NCI-H2029 treated with DMSO at 0.1 percent for 48 hours (cell line): Measurements from ENCODE around the gene FBXO9.

ENCODE experiments used
- DNase-seq: peaks from one replicate; lab custom pipeline; 2025; lab: John Stamatoyannopoulos, UW

The FBXO9 gene

DNA sequence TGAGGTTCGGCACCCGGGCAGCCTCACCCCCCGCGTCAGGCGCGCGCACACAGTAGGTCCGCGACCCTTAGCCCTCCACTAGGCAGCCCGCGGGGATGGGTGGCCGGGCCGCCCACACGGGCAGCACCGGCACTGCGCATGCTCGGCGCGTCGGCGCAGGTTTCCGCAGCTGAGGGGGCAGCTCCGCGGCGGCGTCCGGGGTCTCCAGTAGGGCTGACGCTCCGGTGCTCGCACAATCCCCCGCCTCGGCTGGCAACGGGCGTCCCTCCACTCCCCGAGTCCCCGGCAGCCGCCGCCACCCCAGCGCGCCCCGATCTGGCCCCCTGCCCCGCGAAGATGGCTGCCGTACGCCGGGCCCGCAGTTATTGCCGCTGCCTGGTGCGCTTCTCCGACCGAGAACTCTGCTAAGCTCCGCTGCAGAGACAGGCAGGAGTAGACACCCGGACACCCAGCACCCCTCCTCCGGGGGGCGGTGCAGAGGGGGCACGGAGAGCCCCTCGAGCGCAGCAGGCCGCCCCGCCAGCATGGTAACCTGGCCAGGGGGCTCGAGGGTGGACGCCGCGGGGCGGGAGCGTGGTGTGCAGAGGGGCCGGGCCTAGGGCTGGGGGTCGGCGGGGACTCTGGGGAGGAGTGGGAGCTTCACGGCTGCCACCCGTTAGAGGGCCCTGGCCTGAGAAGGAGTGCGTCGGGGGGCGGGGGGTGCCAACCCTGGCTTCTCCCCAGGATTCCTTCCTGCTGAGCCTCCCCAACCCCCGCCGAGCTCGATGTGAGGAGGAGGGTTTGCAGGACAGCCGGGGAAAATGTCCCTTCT is at the start of gene FBXO9:
TSS of gene FBXO9 (plus strand) at position 139 of the 811 bp plus-strand sequence. CDS start at position 525, 386 bp downstream.
- no peak for DNase-seq

DNA sequence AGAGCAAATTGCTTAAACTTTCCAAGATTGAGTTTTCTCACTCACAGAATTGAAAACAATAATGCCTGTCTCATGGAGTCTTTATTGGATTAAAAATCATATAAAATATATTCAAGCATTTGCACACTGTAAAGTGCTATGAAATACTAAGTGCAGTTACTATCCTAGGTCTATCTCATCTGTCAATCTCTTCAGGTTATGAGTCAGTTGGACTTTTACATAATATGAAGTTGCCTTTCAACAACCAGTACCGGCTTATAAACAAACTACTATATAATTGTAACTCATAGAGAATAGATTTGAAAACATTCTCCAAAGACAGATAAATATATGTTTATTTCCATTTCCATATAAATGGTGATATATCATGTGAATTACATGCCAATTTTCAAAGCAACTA is 49.7 kb upstream of the FBXO9 start:
- DNase-seq: no peak

DNA sequence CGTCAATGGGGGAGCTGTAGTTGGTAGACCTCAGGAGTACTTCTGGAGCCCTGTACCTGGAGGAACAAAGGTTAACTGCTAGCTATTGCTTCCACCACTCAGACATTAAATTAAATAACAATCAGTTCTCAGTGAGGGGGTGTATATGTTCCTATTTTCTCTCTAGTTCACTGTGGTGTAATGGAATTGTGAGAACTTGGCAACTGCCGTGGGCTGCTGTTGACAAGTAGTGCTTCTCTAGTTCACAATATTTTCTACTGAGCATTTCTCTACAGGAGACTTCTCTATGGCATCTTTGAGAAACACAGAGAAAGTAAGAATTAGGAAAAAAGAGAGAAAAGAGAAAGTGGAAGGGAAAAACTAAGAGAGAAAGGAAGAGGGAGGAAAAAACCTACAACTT is 46.8 kb upstream of the FBXO9 start:
- DNase-seq: no peak

DNA sequence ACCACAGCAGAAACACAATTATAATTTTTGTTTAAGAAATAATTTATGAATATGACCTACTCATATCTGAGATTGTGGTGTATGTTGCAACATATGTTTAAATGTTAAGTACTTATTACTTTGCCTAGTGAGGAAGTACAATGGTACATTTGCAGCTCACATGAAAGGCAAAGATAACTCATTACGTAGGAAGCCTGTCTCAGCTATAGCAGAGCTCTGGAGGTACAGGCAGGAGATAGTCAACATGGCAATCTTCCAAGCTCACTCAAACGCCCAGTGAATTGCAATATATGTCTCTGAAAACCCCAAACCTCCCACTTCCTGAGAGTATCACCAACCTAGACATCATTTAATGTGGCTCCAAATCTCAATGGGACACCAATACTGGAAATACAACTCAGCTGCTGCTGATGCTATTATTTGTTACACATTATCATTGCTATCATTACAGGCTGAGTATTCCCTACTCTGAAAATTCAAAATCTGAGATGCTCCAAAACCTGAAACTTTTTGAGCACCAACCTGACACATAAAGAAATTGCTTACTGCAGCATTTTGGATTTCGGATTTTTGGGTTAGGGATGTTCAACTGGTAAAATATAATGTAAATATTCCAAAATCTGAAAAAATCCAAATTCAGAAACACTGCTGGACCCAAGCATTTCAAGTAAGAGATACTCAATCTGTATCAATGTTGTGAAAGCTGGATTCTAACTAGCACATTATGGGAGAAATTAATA is 45.0 kb upstream of the FBXO9 start:
- DNase-seq: no peak

DNA sequence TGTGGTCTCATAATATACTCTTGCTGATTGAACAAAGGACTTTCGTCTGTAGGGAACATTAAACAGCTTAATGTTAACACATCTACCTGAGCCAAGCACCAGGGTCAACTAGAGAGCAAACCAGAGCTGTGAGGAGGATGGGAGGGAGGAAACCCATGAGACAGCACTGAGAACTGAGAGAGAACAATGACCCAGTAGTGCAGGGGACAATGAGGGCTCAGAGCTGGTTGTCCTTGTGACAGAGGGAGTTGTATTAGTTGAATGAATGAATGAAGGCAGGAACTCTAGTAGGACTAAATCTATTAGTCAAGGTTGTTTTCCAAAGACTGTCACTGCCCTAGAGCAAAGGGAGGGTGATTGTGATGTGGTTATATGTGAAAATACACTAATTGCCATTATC is 41.9 kb upstream of the FBXO9 start:
- no peak for DNase-seq

DNA sequence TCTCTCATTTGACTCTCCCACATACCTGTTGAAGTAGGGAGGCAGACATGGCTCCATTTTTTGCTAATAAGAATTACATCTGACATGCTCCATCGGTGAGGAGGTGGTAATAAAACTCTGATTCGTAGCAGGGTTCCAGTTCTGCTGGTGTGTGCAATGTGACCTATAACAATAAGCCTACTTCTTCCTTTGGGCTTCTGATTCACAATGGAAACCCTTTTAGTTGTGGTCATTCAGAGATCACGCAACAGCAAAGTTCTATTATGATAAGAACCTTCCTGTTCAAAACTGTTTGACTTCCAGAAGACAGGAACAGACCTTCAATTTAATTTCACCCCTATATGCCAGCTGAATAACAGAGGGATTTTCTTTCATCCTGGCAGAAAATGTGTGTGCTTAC is 38.7 kb upstream of the FBXO9 start:
- DNase-seq: no peak

DNA sequence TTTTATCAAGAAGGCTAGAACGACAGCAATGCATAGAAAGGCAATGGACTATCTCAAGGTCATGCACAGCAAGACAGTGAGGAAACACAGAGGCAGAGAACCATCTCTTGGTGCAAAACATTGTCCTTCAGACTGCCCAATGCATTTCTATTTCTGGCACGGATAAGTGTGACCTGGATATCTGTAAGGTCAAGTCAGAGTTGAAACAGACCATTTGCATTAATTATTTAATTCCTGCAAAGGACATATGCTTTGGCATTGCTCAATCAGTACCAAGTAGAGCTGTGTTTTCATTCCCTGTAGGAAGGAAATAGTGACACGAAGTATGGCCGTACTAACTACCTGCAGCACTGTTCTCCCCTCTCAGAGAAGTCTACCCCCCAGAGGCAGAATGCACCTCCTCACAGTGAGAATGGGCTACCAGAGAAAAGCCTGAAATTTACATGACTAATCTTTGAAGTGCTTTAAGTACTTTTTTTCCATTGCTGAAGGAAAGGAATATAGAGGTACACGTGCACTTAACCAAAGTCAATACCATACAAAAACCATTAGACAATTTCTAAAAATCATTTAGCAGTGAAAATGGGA is 38.0 kb upstream of the FBXO9 start:
- no peak for DNase-seq

DNA sequence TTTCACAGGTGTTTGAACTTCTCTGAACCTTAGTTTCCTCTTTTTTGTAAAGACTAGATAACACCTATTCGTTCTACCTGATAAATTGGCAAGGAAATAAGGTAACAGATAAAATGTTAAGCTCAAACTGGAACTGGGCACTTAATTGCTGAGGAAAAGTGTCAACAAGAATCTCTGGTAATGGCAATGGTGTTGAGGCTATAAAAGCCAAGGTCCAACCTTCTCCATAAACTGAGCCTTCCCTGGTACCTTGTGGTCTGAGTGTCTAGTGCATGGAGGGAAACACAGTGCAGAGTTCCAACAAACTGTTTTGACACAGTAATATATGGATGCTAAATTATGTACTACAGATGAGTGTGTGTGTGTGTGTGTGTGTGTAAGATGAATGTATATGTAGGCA is 36.7 kb upstream of the FBXO9 start:
- DNase-seq: no peak

DNA sequence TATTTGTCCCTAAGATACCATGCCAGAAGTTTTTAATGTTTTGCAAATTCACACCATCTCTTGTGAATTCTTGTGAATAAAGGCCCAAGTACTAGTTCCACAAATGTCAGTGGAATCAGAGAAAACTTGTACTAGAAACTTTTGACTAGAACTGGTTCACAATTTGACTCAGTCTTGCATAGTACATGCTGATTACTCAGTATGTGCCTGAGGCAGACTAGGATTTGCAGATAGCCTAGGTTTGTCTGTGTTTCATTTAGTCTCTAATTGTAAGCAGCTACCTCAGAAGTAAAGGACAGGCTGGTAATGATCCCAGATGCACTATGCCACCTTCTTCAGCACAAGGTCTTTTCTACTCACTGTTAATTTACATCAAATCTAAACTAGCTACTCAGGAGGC is 35.9 kb upstream of the FBXO9 start:
- no peak for DNase-seq

DNA sequence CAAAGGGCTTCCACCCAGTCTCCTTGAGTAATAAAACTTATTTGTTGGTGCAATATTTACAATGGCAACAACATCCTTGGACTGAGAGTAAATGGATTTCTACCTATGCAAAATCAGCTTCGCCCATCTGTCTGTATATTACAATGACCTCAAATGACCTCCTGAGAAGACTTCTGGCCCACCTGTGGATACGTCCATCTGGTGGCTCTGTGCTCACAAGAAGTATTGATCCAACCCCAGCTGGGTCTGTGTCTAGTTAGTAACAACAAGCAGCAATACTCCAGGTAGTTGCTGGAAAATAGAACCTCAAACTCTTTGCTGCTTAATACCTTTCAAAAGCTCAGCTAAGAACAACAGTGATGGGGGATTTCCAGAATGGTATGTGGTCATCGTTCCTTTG is 35.4 kb upstream of the FBXO9 start:
- DNase-seq: no peak

DNA sequence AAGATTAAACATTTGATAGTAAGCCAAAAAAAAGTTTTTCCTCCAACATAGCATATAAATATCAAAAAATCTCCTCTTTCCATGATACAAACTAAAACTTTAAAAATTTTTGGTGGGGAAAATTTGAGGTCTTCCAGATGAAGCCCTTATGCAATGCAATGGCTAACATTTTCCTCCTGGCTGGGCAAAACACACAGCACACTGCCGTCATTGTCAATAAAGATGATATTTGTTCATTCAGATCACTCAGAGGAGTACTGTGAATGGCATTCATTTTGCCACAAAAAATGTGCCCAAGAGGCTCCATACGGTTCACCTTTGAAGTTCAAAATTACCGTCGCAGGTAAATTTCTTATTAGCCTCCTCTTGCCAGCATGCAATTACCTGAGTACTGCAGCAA is 33.9 kb upstream of the FBXO9 start:
- no peak for DNase-seq

DNA sequence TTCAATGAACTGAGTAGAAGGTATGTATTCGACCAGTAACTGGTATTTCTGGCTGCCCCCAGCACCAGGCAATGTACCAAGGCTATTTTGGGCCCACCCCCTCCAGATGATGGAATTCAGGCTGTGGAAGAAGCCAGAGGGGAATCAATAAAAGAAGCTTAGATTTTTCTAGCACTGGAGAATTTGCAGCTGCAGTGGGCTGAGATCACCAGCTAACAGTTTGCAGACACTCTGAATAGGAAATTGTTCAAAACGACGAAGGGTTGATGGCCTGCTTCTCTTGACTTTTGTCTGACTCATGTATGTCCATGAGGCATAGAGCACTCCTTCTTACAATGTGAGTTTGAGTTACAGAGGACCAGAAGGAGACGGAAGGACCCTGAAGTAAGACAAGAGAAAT is 32.4 kb upstream of the FBXO9 start:
- no peak for DNase-seq

DNA sequence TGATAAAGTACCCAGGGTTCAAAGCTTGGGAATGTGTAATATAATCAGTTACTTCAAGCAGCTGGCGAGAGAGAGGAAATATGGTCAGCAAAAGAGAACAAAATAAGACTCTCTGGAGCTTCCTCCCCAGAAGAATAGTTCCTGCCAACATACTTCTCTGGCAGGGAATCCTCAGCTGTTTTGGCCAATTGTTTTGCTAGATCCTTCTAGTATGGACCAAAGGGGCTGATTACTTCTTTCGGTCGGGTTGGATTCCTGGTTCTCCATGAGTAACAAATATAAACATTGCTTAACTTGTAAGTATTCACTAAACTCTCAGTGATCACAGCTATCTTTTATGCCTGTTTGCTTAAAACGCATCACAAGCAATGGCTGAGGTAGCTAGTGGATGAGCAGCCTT is 31.4 kb upstream of the FBXO9 start:
- DNase-seq: no peak

DNA sequence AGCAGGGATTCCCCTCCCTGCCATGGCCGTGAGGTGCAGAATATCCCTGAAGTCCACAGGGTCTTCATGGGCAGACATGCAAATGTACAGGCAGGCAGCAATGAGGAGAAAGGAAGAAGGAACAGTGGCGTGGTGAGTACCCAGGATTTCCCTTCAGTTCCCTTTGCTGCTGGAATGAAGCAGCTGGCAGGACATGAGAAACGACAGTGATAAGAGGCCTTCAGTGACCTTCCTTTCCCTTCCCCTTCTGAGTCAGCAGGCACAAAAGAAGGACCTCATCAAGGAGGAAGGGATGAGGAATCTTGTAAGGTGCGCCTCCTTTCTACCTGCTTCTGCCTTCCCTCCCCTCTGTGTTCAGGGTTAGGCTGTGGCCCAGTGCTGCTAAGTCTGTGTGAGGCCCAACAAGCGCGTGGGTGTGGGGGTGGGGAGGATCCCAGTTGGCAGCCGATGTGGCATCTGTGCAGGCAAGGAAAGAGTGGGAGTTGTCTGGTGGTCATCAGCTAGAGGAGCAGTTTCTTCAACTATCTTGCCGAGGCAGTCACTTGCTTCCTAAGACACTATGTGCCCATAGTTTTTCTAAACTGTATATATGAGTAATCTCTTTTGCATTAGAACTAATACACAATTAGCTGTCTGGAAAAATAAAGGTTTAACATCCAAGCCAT is 29.5 kb upstream of the FBXO9 start:
- DNase-seq: no peak

DNA sequence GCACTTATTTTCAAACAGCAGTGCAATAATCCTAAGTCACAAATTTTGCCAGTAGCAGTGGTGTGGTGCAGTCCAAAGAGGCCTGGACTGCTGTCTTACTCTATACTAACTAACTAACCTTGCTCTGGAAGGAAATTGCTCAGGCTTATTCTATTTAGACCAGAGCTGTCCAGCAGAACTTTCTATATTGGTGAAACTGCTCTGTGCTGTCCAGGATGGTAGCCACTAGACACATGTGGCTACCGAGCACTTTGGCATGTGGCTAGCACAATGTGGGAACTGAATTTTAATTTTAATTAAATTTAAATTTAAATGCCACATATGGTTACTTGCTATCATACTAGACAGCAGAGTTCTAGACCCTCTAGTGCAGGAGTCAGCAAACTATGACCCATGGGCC is 27.1 kb upstream of the FBXO9 start:
- DNase-seq: no peak

DNA sequence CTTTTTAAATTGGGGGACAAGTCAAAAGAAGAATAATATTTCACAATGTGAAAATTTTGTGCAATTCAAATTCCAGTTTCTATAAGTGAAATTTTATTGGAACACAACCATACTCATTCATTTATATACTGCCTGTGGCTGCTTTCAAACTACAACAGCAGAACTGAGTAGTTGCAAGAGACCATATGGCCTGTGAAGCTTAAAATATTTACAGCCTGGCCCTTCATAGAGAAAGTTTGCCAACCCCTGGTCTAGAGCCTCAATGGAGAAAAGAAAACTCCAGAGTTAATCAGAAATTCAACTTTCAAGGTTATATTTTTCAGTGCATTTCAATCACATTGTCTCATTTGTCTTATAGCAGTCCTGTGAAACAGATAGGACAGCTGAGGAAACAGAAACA is 26.6 kb upstream of the FBXO9 start:
- no peak for DNase-seq

DNA sequence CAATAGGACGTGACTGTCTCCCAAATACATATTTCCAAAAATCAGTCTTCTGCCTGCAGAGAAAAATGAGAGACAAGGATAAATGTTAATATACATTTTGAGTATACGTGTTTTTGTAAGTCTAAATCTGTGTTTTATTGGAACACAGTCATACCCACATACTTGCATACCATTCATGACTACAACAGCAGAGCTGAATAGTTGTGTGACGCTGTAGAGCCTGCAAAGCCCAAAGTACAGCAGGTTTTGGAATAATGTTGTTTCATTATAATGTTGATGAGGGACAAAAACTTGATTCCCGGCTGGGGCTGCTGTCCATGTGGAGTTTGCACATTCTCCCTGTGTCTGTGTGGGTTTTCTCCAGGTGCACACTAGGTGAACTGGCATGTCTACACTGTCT is 23.8 kb upstream of the FBXO9 start:
- DNase-seq: no peak

DNA sequence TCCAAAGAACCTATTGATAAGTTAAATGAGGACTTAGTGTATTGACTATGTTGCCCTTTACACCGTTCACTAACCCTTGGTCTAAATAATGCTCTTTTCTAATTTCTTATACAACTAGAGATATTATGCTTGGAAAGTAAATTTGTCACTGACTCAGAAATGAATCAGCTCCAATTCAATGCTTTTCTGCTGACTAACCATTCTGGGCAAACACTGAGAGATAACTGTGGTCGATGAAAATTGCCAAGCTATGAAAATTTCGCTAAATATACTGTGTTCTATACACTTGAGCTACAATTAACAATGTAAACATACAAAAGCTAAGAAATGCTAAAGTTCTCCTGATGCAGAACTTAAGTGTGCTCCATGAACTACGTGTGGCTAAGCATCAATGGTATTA is 23.1 kb upstream of the FBXO9 start:
- no peak for DNase-seq

DNA sequence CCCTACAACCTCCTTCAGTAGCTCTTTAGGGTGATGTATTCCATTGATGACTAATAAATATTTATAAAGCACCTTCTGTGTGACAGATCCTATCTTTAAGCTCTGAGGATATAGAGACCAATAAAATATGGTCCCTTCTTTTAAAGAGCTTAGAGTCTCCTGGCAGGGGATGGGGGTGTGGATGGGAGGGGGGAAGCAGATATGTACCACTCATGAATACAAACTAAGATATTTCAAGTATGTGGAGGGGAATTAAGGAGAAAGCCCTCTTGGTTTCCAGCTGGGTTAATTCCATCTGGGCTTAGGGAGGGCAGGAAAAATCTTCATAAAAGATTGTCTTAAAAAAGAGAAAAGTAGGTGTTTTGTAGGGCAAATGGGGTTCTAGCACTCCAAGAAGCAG is 21.6 kb upstream of the FBXO9 start:
- DNase-seq: no peak

DNA sequence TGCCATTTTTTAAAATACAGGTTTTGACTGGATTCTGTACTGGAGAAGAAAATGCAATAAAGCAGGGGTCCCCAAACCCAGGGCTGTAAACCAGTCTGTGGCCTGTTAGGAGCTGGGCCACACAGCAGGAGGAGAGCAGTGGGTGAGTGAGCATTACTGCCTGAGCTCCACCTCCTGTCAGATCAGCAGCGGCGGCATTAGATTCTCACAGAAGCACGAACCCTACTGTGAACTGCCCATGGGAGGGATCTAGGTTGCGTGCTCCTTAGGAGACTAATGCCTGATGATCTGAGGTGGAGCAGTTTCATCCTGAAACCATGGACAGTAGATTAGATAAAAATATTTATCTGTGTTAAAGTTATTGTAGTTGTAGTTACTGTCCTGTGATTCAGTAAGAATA is 21.1 kb upstream of the FBXO9 start:
- no peak for DNase-seq

DNA sequence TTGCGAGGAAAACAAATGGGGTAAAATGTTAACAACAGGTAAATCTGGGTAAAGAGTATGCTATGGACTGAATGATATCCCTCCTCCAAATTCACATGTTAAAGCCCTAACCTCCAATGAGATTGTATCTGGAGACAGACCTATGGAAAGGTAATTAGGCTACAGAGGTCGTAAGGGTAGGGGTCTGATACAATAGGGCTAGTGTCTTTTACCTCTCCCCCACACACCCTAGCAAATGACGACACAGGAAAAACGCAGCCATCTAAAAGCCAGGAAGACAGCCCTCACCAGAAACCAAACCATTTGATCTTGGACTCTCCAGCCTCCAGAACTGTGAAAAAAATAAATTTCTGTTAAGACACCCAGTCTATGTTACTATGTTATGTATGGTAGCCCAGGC is 20.6 kb upstream of the FBXO9 start:
- no peak for DNase-seq

DNA sequence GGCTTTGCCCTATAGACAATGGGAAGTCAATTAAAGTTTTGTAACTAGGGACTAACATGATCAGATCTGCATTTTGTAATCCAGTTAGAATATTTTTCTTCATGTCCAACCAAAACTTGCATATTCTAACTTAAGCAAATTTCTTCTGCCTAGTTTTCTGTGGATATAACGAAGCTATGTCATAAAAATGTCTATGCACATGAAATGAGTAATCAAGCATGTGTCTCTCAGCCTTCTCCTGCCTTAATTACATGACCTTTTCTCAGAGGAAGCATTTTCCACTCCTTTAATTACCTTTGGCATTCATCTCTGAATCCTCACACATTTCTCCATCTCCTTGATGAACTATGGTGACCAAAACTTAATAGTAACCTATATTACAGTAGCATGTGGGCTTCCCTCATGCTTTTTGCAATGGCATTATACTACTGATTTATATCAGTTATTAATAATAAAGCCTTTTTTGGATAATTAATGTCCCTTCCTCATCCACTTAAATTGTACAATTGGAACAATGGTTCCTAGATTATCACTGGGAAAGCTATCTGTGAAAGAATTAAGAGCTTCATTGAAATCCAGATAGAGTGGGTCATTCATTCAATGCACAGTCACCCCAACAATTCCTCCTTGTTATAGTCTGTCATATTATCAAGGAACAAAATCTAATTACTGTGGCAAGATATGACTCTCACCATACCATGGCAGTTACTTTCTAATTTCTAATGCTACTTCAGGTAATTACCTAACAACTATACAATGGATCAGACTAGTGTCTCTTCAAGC is 19.1 kb upstream of the FBXO9 start:
- no peak for DNase-seq
